ENCODE results near the gene IGSF9B. TPM values are rescaled to one million over a fixed set of nuclear protein-coding genes. Genes with fewer than 3 reads are reported as not detected.

IGSF9B gene
- total RNA-seq, 1 donor from 2014 or later = 73.6 TPM

- Mint-ChIP-seq H3K9me3 (no peaks in the 10 kb centered on the region), H3K4me1 (ENCODE audit: low read depth) (peaks cover 5% of the 10 kb centered on the region), H3K36me3 (ENCODE audit: low read depth) (no peaks in the 10 kb centered on the region), H3K27me3 (ENCODE audit: insufficient read depth) (peaks cover 10% of the 10 kb centered on the region), H3K4me3 (no peak overlapping the region), H3K27ac (no peak overlapping the region)
- DNase-seq (ENCODE audit: low spot score) = no peak
- intact Hi-C loops (cut with micrococcal nuclease) = no loop called here
Measured at GRCh38 chr11:133993107-133993506, 36.3 kb upstream of the IGSF9B start.

DNA sequence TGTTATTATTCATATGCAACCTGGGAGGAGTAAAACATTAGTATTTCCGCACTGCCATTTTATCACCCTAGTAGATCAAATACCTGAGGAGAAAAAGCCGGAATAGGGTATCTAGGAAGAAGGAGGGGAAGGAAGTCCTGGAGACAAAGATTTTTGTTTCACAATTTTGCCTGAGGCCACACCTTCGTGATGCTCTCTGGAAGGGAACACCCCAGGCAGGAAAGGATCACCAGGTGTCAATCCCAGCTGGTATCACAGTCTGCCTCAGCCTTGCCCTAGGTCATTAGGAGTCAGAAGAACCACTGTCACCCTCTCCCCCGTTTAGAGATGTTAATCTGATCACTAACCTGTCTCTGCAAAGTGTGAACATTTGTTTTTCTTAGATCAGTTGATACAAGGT is 35.4 kb upstream of the IGSF9B start:
- Mint-ChIP-seq H3K36me3 (ENCODE audit: low read depth) (no peaks in the 10 kb centered on the region), H3K4me3 (no peak overlapping the region), H3K9me3 (no peaks in the 10 kb centered on the region), H3K27me3 (ENCODE audit: insufficient read depth) (peaks cover 10% of the 10 kb centered on the region), H3K27ac (no peak overlapping the region), H3K4me1 (ENCODE audit: low read depth) (peaks cover 5% of the 10 kb centered on the region)
- intact Hi-C loops (cut with micrococcal nuclease) = no loop called here
- DNase-seq (ENCODE audit: low spot score) = no peak

DNA sequence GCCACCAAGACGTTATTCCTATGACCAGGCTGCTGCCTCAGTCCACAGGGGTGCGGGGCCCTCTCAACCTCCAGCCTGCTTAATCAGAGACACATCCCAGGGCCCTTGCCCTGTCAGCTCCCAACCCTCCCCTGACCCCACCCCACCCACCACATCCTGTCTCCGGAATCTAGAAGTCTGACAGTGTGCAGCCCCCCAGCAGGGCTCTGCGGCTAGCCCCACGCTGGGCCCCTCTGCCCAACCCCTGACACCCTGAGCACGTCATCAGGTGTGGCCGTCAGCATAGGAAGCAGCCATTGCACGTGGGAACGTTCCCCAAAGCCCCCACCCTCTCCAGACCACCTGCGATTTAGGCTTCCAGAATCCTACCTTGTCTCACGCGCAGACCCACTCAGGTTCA is 34.3 kb upstream of the IGSF9B start:
- H3K4me3 Mint-ChIP-seq = no peak overlapping the region
- H3K4me1 Mint-ChIP-seq (ENCODE audit: low read depth) = peaks cover 5% of the 10 kb centered on the region
- H3K27ac Mint-ChIP-seq = no peak overlapping the region
- intact Hi-C loops (cut with micrococcal nuclease) = no loop called here
- no peak for DNase-seq (ENCODE audit: low spot score)
- peaks cover 8% of the 10 kb centered on the region for H3K27me3 Mint-ChIP-seq (ENCODE audit: insufficient read depth)
- H3K9me3 Mint-ChIP-seq = no peaks in the 10 kb centered on the region
- no peaks in the 10 kb centered on the region for H3K36me3 Mint-ChIP-seq (ENCODE audit: low read depth)

GRCh38 chr11:133990501-133990900 is 33.7 kb upstream of the IGSF9B start:
- no peak overlapping the region for H3K4me3 Mint-ChIP-seq
- peaks cover 5% of the 10 kb centered on the region for H3K4me1 Mint-ChIP-seq (ENCODE audit: low read depth)
- H3K27me3 Mint-ChIP-seq (ENCODE audit: insufficient read depth) = peaks cover 9% of the 10 kb centered on the region
- no peaks in the 10 kb centered on the region for H3K36me3 Mint-ChIP-seq (ENCODE audit: low read depth)
- intact Hi-C loops (cut with micrococcal nuclease) = no loop called here
- DNase-seq (ENCODE audit: low spot score) = no peak
- H3K9me3 Mint-ChIP-seq = no peaks in the 10 kb centered on the region
- no peak overlapping the region for H3K27ac Mint-ChIP-seq

- Mint-ChIP-seq H3K27me3 (ENCODE audit: insufficient read depth) (peaks cover 9% of the 10 kb centered on the region), H3K9me3 (no peaks in the 10 kb centered on the region), H3K4me3 (no peak overlapping the region), H3K36me3 (ENCODE audit: low read depth) (no peaks in the 10 kb centered on the region), H3K4me1 (ENCODE audit: low read depth) (peaks cover 5% of the 10 kb centered on the region), H3K27ac (no peak overlapping the region)
- no peak for DNase-seq (ENCODE audit: low spot score)
- intact Hi-C loops (cut with micrococcal nuclease) = no loop called here
Measured at GRCh38 chr11:133988686-133989410, 32.1 kb upstream of the IGSF9B start.

DNA sequence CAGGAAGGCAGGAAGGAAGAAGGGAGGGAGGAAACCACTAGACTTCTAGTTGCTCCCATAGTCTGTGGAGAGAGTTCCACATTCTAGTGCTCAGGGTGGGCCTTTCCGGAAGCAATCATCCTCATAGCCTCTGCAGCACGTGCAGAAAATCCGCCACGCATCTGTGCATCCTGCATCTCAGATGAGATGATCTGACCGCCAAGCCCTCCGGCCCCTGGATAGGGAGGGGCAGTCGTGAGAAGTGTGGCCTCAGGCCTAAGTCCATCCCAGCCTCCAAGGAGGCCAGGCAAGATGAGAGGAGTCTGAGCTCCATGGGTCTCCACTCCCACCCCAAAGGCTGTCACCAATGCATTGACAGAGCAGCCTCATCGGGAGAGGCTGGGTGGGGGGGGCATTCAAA is 30.4 kb upstream of the IGSF9B start:
- Mint-ChIP-seq H3K9me3 (no peaks in the 10 kb centered on the region), H3K27ac (no peak overlapping the region), H3K36me3 (ENCODE audit: low read depth) (no peaks in the 10 kb centered on the region), H3K4me1 (ENCODE audit: low read depth) (peaks cover 5% of the 10 kb centered on the region), H3K4me3 (no peak overlapping the region), H3K27me3 (ENCODE audit: insufficient read depth) (peaks cover 11% of the 10 kb centered on the region)
- DNase-seq (ENCODE audit: low spot score) = no peak
- intact Hi-C loops (cut with micrococcal nuclease) = no loop called here

GRCh38 chr11:133985981-133986944 is 29.5 kb upstream of the IGSF9B start:
- Mint-ChIP-seq H3K27me3 (ENCODE audit: insufficient read depth) (peaks cover 11% of the 10 kb centered on the region), H3K4me3 (no peak overlapping the region), H3K27ac (no peak overlapping the region), H3K36me3 (ENCODE audit: low read depth) (no peaks in the 10 kb centered on the region), H3K4me1 (ENCODE audit: low read depth) (peaks cover 1% of the 10 kb centered on the region), H3K9me3 (no peaks in the 10 kb centered on the region)
- intact Hi-C loops (cut with micrococcal nuclease) = no loop called here
- DNase-seq (ENCODE audit: low spot score) = no peak

DNA sequence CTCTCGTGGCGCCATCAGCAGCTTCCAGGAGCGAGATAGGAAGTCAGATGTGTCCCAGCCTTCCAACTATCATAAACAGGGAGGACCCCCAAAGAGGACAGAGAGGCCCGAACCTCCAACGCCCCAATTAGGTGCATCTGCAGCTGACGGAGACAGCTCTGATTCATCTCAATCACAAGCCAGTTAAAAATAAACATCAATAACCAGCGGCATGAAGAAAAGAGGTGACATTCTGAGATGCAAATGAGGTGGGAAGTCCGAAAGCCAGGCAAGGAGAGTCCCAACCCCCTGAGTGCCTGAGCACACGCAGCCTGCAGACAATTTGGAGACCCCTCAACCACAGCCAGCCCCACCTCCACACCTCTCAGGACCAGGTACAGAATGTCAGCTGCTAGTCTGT is 28.1 kb upstream of the IGSF9B start:
- intact Hi-C loops (cut with micrococcal nuclease) = no loop called here
- Mint-ChIP-seq H3K27me3 (ENCODE audit: insufficient read depth) (peaks cover 14% of the 10 kb centered on the region), H3K36me3 (ENCODE audit: low read depth) (no peaks in the 10 kb centered on the region), H3K4me1 (ENCODE audit: low read depth) (no peaks in the 10 kb centered on the region), H3K27ac (no peak overlapping the region), H3K4me3 (no peak overlapping the region), H3K9me3 (no peaks in the 10 kb centered on the region)
- no peak for DNase-seq (ENCODE audit: low spot score)

- no peak overlapping the region for H3K27ac Mint-ChIP-seq
- intact Hi-C loops (cut with micrococcal nuclease) = no loop called here
- H3K27me3 Mint-ChIP-seq (ENCODE audit: insufficient read depth) = peaks cover 14% of the 10 kb centered on the region
- H3K36me3 Mint-ChIP-seq (ENCODE audit: low read depth) = no peaks in the 10 kb centered on the region
- no peaks in the 10 kb centered on the region for H3K9me3 Mint-ChIP-seq
- H3K4me1 Mint-ChIP-seq (ENCODE audit: low read depth) = no peaks in the 10 kb centered on the region
- no peak for DNase-seq (ENCODE audit: low spot score)
- no peak overlapping the region for H3K4me3 Mint-ChIP-seq
Measured at GRCh38 chr11:133983660-133984316, 27.0 kb upstream of the IGSF9B start.

- H3K9me3 Mint-ChIP-seq = no peaks in the 10 kb centered on the region
- no peaks in the 10 kb centered on the region for H3K36me3 Mint-ChIP-seq (ENCODE audit: low read depth)
Measured at GRCh38 chr11:133982876-133983275, 26.1 kb upstream of the IGSF9B start.

DNA sequence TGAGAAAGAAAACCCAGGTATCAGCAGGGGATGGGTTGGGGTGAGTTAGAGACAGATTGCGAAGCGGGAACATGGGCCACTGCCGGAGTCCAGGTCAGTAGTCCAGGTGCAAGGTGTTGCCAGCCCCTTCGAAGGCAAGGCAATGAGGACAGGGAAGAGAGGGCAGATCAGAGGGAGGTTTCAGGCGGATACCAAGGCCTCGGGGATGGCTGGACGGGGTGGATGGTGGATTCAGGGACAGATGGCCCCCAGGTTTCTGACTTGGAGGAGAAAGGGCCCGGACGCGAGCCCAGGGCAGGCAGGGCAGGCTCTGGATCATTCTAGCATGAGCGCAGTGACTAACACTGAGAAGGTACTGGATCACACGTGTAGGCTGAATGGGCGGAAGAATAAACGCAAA is 25.4 kb upstream of the IGSF9B start:
- Mint-ChIP-seq H3K27me3 (ENCODE audit: insufficient read depth) (peaks cover 9% of the 10 kb centered on the region), H3K36me3 (ENCODE audit: low read depth) (no peaks in the 10 kb centered on the region), H3K9me3 (no peaks in the 10 kb centered on the region), H3K4me1 (ENCODE audit: low read depth) (no peaks in the 10 kb centered on the region), H3K27ac (no peak overlapping the region), H3K4me3 (no peak overlapping the region)
- intact Hi-C loops (cut with micrococcal nuclease) = no loop called here
- DNase-seq (ENCODE audit: low spot score) = no peak

More at GRCh38 chr11:133982876-133983275, 26.1 kb upstream of the IGSF9B start:
- Mint-ChIP-seq H3K27me3 (ENCODE audit: insufficient read depth) (peaks cover 9% of the 10 kb centered on the region), H3K27ac (no peak overlapping the region), H3K4me1 (ENCODE audit: low read depth) (no peaks in the 10 kb centered on the region), H3K4me3 (no peak overlapping the region)
- intact Hi-C loops (cut with micrococcal nuclease) = no loop called here
- no peak for DNase-seq (ENCODE audit: low spot score)

GRCh38 chr11:133981156-133981555 is 24.4 kb upstream of the IGSF9B start:
- no peak overlapping the region for H3K27ac Mint-ChIP-seq
- H3K9me3 Mint-ChIP-seq = no peaks in the 10 kb centered on the region
- intact Hi-C loops (cut with micrococcal nuclease) = no loop called here
- no peaks in the 10 kb centered on the region for H3K36me3 Mint-ChIP-seq (ENCODE audit: low read depth)
- no peaks in the 10 kb centered on the region for H3K4me1 Mint-ChIP-seq (ENCODE audit: low read depth)
- H3K4me3 Mint-ChIP-seq = no peak overlapping the region
- H3K27me3 Mint-ChIP-seq (ENCODE audit: insufficient read depth) = peaks cover 10% of the 10 kb centered on the region
- no peak for DNase-seq (ENCODE audit: low spot score)

DNA sequence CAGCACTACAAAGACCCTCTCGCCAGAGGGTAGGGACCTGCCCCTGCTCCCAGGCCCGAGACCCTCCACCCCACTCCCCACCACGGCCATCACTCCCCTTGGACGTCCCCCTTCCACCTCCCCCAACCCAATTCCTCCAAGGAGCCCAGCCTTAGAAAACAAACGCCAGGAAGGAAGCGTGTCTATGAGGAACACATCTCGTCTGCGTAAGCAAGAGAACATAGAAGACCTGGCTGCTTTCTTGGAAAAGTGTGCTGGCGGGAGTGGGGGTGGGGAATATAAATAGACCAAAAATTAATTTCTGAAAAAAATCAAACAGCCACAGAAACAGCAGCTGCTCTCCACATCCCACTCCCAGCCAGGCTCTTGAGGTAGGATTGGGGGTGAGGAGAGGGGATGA is 23.9 kb upstream of the IGSF9B start:
- Mint-ChIP-seq H3K36me3 (ENCODE audit: low read depth) (no peaks in the 10 kb centered on the region), H3K4me1 (ENCODE audit: low read depth) (no peaks in the 10 kb centered on the region), H3K27me3 (ENCODE audit: insufficient read depth) (peaks cover 9% of the 10 kb centered on the region), H3K27ac (no peak overlapping the region), H3K4me3 (no peak overlapping the region), H3K9me3 (no peaks in the 10 kb centered on the region)
- no peak for DNase-seq (ENCODE audit: low spot score)
- intact Hi-C loops (cut with micrococcal nuclease) = no loop called here

All from activated T-helper 1 cell treated with anti-CD3 and anti-CD28 coated beads, Interleukin-12 subunit alpha, Interleukin-12 subunit beta, Interleukin-2, Interleukin-4 antibody, amounts not matched to agents 30 ng/mL and 10 ng/mL and 1 ng/mL, durations not matched to agents 14 hours and 24 hours and 36 hours (primary cell).